Ectodermal cell (in vitro differentiated cells): ENCODE results near the gene ANKRD66.
"Not testable (repeated sequence)": the region's sequence is repeated elsewhere in the genome, so short reads cannot be mapped to it uniquely, and the experiment has no call there.

Experiments
- H3K27ac ChIP-seq: 2 replicates; pipeline ENCODE4 v1.7.0; 2013; ENCODE audit warnings: mild to moderate bottlenecking, low read depth, low read length; ENCODE audit not compliant: insufficient read depth, poor library complexity, severe bottlenecking
- H3K27me3 ChIP-seq: 2 replicates; pipeline ENCODE4 v1.7.0; 2013; ENCODE audit warnings: mild to moderate bottlenecking, low read length; ENCODE audit not compliant: insufficient read depth, control insufficient read depth, poor library complexity, severe bottlenecking
- H3K36me3 ChIP-seq: one replicate; pipeline ENCODE4 v1.7.0; 2013; ENCODE audit warnings: low read length; ENCODE audit not compliant: control insufficient read depth, insufficient read depth
- H3K4me1 ChIP-seq: one replicate; pipeline ENCODE4 v1.7.0; 2013; ENCODE audit warnings: low read length; ENCODE audit not compliant: control insufficient read depth, insufficient read depth
- H3K4me3 ChIP-seq: 2 replicates; pipeline ENCODE4 v1.7.0; 2013; ENCODE audit warnings: low read depth, low read length, control low read depth; ENCODE audit not compliant: insufficient read depth
- H3K9me3 ChIP-seq: 2 replicates; pipeline ENCODE4 v1.7.0; 2013; ENCODE audit warnings: mild to moderate bottlenecking, low read length, moderate library complexity; ENCODE audit not compliant: control insufficient read depth
- WGBS, 2 experiments: methylation state at CpG; one replicate each; pipeline ENCODE4 v1.1.7; 2013; ENCODE audit warnings: missing lambda C conversion rate in 2 of 2; 5-methylcytosine and 5-hydroxymethylcytosine counted together

ANKRD66 gene

DNA sequence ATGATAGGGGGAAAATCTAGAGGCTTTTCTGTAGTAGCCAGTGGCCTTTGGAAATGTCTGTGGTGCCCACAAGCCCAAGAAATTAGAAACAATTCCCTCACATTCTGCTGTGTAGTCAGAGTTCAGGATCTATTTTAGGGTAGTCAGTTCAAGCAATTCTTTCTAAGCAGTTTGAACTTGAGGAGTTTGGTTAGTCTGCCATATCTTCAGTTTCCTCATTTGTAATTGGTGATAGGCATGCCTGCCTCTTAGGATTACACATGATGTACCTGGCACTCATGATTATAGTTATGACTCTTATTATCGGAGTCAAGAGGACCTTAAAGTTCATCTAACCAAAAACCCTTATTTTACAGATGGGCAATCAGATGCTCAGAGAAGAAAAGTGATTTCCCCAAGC is 25.3 kb downstream of the ANKRD66 start:
- H3K9me3 ChIP-seq: no peaks in the 10 kb centered on the region
- no peak overlapping the region for H3K27ac ChIP-seq
- no peak overlapping the region for H3K4me3 ChIP-seq
- H3K27me3 ChIP-seq: no peaks in the 10 kb centered on the region
- H3K36me3 ChIP-seq: no peaks in the 10 kb centered on the region
- 96 to 100% methylated on average over 1 of the region's 1 CpG for whole genome bisulfite sequencing, 2 experiments
- H3K4me1 ChIP-seq: no peaks in the 10 kb centered on the region

GRCh38 chr6:46772762-46773161 is 26.0 kb downstream of the ANKRD66 start:
- WGBS, 2 experiments: 87 to 93% methylated on average over 2 of the region's 2 CpGs
- no peaks in the 10 kb centered on the region for H3K36me3 ChIP-seq

GRCh38 chr6:46773201-46773855 is 26.6 kb downstream of the ANKRD66 start:
- no peaks in the 10 kb centered on the region for H3K9me3 ChIP-seq
- H3K27ac ChIP-seq: no peak overlapping the region
- WGBS, 2 experiments: 74 to 78% methylated on average over 1 of the region's 1 CpG
- no peaks in the 10 kb centered on the region for H3K4me1 ChIP-seq
- H3K4me3 ChIP-seq: no peak overlapping the region
- H3K36me3 ChIP-seq: no peaks in the 10 kb centered on the region
- H3K27me3 ChIP-seq: no peaks in the 10 kb centered on the region

More at GRCh38 chr6:46772762-46773161, 26.0 kb downstream of the ANKRD66 start:
- Histone ChIP-seq H3K9me3 (no peaks in the 10 kb centered on the region), H3K27ac (no peak overlapping the region), H3K4me3 (no peak overlapping the region), H3K4me1 (no peaks in the 10 kb centered on the region), H3K27me3 (no peaks in the 10 kb centered on the region)

DNA sequence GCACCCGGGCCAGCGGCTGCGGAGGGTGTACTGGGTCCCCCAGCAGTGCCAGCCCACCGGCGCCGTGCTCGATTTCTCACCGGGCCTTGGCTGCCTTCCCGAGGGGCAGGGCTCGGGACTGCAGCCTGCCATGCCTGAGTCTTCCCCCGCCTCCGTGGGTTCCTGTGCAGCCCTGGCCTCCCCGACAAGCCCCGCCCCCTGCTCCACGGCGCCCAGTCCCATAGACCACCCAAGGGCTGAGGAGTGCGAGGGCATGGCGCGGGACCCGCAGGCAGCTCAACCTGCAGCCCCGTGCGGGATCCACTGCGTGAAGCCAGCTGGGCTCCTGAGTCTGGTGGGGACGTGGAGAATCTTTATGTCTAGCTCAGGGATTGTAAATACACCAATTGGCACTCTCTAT is 28.0 kb downstream of the ANKRD66 start:
- not testable (repeated sequence) for H3K4me3 ChIP-seq, H3K27me3 ChIP-seq, H3K9me3 ChIP-seq, H3K4me1 ChIP-seq, H3K27ac ChIP-seq, H3K36me3 ChIP-seq
- WGBS, 2 experiments: 94 to 95% methylated on average over 24 of the region's 24 CpGs

DNA sequence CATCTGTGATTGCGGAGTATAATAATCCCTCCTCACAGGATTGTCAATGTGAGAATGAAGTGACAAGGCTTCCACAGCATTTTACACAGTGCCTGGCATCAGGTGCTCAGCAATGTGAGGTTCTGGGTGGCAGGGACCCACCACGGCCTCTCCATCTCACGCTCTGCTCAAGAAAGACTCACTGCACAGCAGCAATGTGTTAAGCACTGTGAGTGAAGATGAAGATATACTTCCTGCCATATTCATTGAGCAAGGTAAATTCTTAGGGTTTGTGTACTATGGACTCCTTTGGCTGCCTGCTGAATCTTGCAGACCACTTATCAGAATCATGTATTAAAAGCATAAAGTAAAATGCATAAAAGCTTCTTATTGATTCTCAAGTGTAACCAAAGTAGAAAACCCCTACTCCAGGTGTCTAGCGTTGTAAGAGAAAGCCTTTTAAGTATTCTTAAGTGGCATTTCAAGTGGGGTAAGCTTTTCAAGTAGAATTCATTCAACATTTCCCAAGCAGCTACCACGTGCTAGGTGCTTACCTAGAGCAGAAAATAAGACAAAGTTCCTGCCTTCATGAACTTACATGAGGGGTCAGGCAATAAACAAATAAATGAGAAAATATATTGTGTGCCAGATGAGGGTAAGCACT is 29.5 kb downstream of the ANKRD66 start:
- H3K4me1 ChIP-seq: no peaks in the 10 kb centered on the region
- no peak overlapping the region for H3K27ac ChIP-seq
- no peaks in the 10 kb centered on the region for H3K9me3 ChIP-seq
- no peaks in the 10 kb centered on the region for H3K27me3 ChIP-seq
- no peak overlapping the region for H3K4me3 ChIP-seq
- no peaks in the 10 kb centered on the region for H3K36me3 ChIP-seq
- 93 to 94% methylated on average over 5 of the region's 5 CpGs for WGBS, 2 experiments

GRCh38 chr6:46777476-46778346 is 31.0 kb downstream of the ANKRD66 start:
- no peak overlapping the region for H3K27ac ChIP-seq
- H3K9me3 ChIP-seq: no peaks in the 10 kb centered on the region
- no peak overlapping the region for H3K4me3 ChIP-seq
- H3K4me1 ChIP-seq: no peaks in the 10 kb centered on the region
- no peaks in the 10 kb centered on the region for H3K27me3 ChIP-seq
- no peaks in the 10 kb centered on the region for H3K36me3 ChIP-seq
- 94 to 97% methylated on average over 10 to 12 of the region's 12 CpGs for WGBS, 2 experiments

DNA sequence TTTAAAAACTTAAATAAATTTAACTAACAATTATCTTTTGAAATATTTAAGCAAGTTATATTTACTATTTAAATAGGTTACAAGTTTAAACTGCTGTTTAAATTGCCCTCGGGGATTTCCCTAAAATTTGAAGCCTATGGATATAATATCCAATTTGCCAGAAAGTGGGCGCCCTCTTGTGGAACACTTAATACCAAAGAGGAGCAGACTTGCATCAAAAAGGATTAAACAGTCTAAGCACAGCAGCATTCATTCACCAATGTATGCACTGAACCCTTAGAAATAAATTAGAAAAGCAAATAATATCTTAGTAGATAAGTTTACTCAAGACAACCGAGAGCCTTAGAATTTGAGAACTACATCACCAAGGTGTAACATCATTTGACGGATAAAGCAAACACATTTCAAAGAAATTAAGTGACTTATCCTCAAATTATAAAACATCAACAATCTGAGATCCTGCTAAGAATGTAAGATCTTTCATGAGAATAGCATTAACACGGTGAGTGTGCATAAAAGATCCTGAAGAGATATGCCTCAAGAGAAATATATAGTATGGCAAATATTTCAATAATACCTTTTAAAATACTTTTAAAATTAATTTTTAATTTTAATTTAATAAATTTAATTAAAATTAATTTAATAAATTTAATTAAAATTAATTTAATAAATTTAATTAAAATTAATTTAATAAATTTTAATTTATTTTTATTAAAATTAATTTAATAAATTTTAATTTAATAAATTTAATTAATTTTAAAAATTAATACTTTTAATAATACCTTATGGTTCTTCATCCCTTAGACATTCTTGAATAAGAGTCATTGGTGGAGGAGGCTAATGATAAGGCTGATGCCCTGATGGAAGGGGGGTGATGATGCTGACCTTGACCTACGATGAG is 35.0 kb downstream of the ANKRD66 start:
- H3K9me3 ChIP-seq: no peaks in the 10 kb centered on the region
- 43 to 54% methylated on average over 5 of the region's 6 CpGs for WGBS, 2 experiments
- no peaks in the 10 kb centered on the region for H3K36me3 ChIP-seq
- H3K4me3 ChIP-seq: no peak overlapping the region
- H3K27me3 ChIP-seq: no peaks in the 10 kb centered on the region
- no peak overlapping the region for H3K27ac ChIP-seq
- no peaks in the 10 kb centered on the region for H3K4me1 ChIP-seq

GRCh38 chr6:46784535-46784934 is 37.8 kb downstream of the ANKRD66 start:
- Histone ChIP-seq H3K4me3 (no peak overlapping the region), H3K9me3 (no peaks in the 10 kb centered on the region), H3K4me1 (no peaks in the 10 kb centered on the region), H3K36me3 (no peaks in the 10 kb centered on the region), H3K27ac (no peak overlapping the region), H3K27me3 (no peaks in the 10 kb centered on the region)
- 78 to 89% methylated on average over 1 of the region's 1 CpG for WGBS, 2 experiments

GRCh38 chr6:46787871-46788540 is 41.3 kb downstream of the ANKRD66 start:
- no peaks in the 10 kb centered on the region for H3K36me3 ChIP-seq
- no peaks in the 10 kb centered on the region for H3K4me1 ChIP-seq
- H3K4me3 ChIP-seq: no peak overlapping the region
- no peaks in the 10 kb centered on the region for H3K9me3 ChIP-seq
- WGBS, 2 experiments: 92 to 94% methylated on average over 5 of the region's 5 CpGs
- no peaks in the 10 kb centered on the region for H3K27me3 ChIP-seq
- H3K27ac ChIP-seq: no peak overlapping the region
